Ovary (tissue), 3 donors: Measurements from ENCODE around the gene FRMD3.

ENCODE experiments used
- EP300 ChIP-seq: sonication (generic); formaldehyde crosslinking; IDR thresholded peaks from one replicate; pipeline ENCODE4 v1.6.1; 2017; ENCODE audit warnings: antibody characterized with exemption
- POLR2A ChIP-seq: fragments of 450-650 bp; IDR thresholded peaks from one replicate; pipeline ENCODE4 v1.6.1; 2017; ENCODE audit warnings: antibody characterized with exemption, mild to moderate bottlenecking, moderate library complexity
- TF ChIP-seq, protein P1 (sequence below), 3 donors: fragments of 450-650 bp in 2 of 3; fragments of 200-600 bp in 1 of 3; IDR thresholded peaks; one replicate each; pipeline versions ENCODE4 v1.5.1 to v1.8.0; 2016 to 2022; ENCODE audit warnings: antibody characterized with exemption in 3 of 3, mild to moderate bottlenecking in 1 of 3
- donor health status: DM: no; HTN: no; CAD: no.

GRCh38 chr9:83299094-83299493, 239.1 kb downstream of the FRMD3 start:
- TF ChIP-seq, protein P1, sequence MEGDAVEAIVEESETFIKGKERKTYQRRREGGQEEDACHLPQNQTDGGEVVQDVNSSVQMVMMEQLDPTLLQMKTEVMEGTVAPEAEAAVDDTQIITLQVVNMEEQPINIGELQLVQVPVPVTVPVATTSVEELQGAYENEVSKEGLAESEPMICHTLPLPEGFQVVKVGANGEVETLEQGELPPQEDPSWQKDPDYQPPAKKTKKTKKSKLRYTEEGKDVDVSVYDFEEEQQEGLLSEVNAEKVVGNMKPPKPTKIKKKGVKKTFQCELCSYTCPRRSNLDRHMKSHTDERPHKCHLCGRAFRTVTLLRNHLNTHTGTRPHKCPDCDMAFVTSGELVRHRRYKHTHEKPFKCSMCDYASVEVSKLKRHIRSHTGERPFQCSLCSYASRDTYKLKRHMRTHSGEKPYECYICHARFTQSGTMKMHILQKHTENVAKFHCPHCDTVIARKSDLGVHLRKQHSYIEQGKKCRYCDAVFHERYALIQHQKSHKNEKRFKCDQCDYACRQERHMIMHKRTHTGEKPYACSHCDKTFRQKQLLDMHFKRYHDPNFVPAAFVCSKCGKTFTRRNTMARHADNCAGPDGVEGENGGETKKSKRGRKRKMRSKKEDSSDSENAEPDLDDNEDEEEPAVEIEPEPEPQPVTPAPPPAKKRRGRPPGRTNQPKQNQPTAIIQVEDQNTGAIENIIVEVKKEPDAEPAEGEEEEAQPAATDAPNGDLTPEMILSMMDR (IDR thresholded peaks at IDR 0.05) = no peak
- TF ChIP-seq POLR2A (no peak), EP300 (no peak)
